GM21619 (cell line): Measurements from ENCODE around the gene ZNF561.
A peak's percentile ranks its signal among the peaks of the same experiment; 100 is the strongest.
"Not testable (repeated sequence)": the region's sequence is repeated elsewhere in the genome, so short reads cannot be mapped to it uniquely, and the experiment has no call there.

Experiments
- ATAC-seq: cut with Tn5 transposase; IDR thresholded peaks from one replicate; pipeline ENCODE4 v1.9.1; 2021; ENCODE audit not compliant: unreplicated experiment

Gene ZNF561

GRCh38 chr19:9621156-9622037 is at the start of gene ZNF561:
Gene ZNF561 (minus strand): TSS chr19:9621232. CDS start chr19:9619456, 1,776 bp downstream.
- peak; percentile 61 for ATAC-seq

- no peak for ATAC-seq
Measured at GRCh38 chr19:9668544-9668943, 47.5 kb upstream of the ZNF561 start.

GRCh38 chr19:9667898-9668297 is 46.9 kb upstream of the ZNF561 start:
- ATAC-seq = no peak

GRCh38 chr19:9658769-9659168 is 37.7 kb upstream of the ZNF561 start:
- ATAC-seq = no peak

GRCh38 chr19:9653066-9653555 is 32.1 kb upstream of the ZNF561 start:
- not testable (repeated sequence) for ATAC-seq

GRCh38 chr19:9651464-9651863 is 30.4 kb upstream of the ZNF561 start:
- ATAC-seq = not testable (repeated sequence)

GRCh38 chr19:9650345-9650744 is 29.3 kb upstream of the ZNF561 start:
- no peak for ATAC-seq

- ATAC-seq = no peak
Measured at GRCh38 chr19:9645472-9645871, 24.4 kb upstream of the ZNF561 start.

GRCh38 chr19:9644472-9644871 is 23.4 kb upstream of the ZNF561 start:
- ATAC-seq = no peak

- no peak for ATAC-seq
Measured at GRCh38 chr19:9641810-9642209, 20.8 kb upstream of the ZNF561 start.

- ATAC-seq = no peak
Measured at GRCh38 chr19:9640956-9641355, 19.9 kb upstream of the ZNF561 start.

- no peak for ATAC-seq
Measured at GRCh38 chr19:9636018-9636417, 15.0 kb upstream of the ZNF561 start.

GRCh38 chr19:9627856-9628255 is 6.8 kb upstream of the ZNF561 start:
- ATAC-seq = no peak

GRCh38 chr19:9622531-9622930 is 1.5 kb upstream of the ZNF561 start:
- ATAC-seq = no peak

- ATAC-seq = no peak
Measured at GRCh38 chr19:9620842-9621155, 233 bp downstream of the ZNF561 start.

GRCh38 chr19:9615844-9616243 is 5.2 kb downstream of the ZNF561 start:
- ATAC-seq = no peak

GRCh38 chr19:9610484-9611113 is 10.4 kb downstream of the ZNF561 start:
- no peak for ATAC-seq

- ATAC-seq = no peak
Measured at GRCh38 chr19:9608912-9609311, 12.1 kb downstream of the ZNF561 start.

- ATAC-seq = no peak
Measured at GRCh38 chr19:9597027-9597426, 24.0 kb downstream of the ZNF561 start.

GRCh38 chr19:9586764-9587163 is 34.3 kb downstream of the ZNF561 start:
- ATAC-seq = no peak

- ATAC-seq = peak; percentile 82
Measured at GRCh38 chr19:9584073-9584833, 36.8 kb downstream of the ZNF561 start, which contains the start of gene ZNF121. Gene ZNF121 (minus strand): TSS chr19:9584504. CDS start chr19:9568097, 16,407 bp downstream.
